Thyroid gland (tissue), 4 donors: ENCODE data around the gene SH3BGRL. TPM values are rescaled to one million over a fixed set of nuclear protein-coding genes. Genes with fewer than 3 reads are reported as not detected.

Source experiments
- DNase-seq, 2 donors: peaks; one replicate each; pipeline ENCODE4 v3.0.0-alpha.2; 2019
- H3K27ac ChIP-seq, 3 donors: fragments of 200-600 bp; sonication (generic); 1 replicate in 2 of 3; 2 replicates in 1 of 3; pipeline ENCODE4 v1.5.1; 2016 to 2019; ENCODE audit warnings: mild to moderate bottlenecking in 1 of 3, moderate library complexity in 1 of 3
- H3K27me3 ChIP-seq: fragments of 200-600 bp; sonication (generic); one replicate; pipeline ENCODE4 v1.5.1; 2019
- H3K36me3 ChIP-seq, 2 donors: fragments of 200-600 bp; sonication (generic); one replicate each; pipeline ENCODE4 v1.5.1; 2016 to 2019
- H3K4me1 ChIP-seq, 2 donors: fragments of 200-600 bp; sonication (generic); one replicate each; pipeline ENCODE4 v1.5.1; 2017 to 2019
- H3K4me3 ChIP-seq, 3 donors: fragments of 200-600 bp; sonication (generic); replicated peaks in 1 of 3; 1 replicate in 2 of 3; 2 replicates in 1 of 3; pipeline ENCODE4 v1.5.1; 2016; ENCODE audit warnings: mild to moderate bottlenecking in 1 of 3
- H3K9me3 ChIP-seq: fragments of 200-600 bp; sonication (generic); one replicate; pipeline ENCODE4 v1.5.1; 2017
- POLR2A ChIP-seq, 2 donors: fragments of 450-650 bp; IDR thresholded peaks; one replicate each; pipeline ENCODE4 v1.6.1; 2017; ENCODE audit warnings: antibody characterized with exemption in 2 of 2, mild to moderate bottlenecking in 2 of 2, moderate library complexity in 1 of 2
- WGBS, 2 donors: methylation state at CpG; one replicate each; pipeline ENCODE4 v1.1.5; 2017; 5-methylcytosine and 5-hydroxymethylcytosine counted together
- intact Hi-C: fragments of 100-400 bp; cut with DNase I; formaldehyde crosslinking; loops from one replicate; pipeline ENCODE4 v1.15.1; 2023
- total RNA-seq, 4 donors: library from RNA; depleted of rRNA; stranded (reverse); fragments of >200 nt; gene quantifications; one replicate each; pipeline ENCODE4 v1.2.3, GENCODE V29; 2016
- TF ChIP-seq, protein P1 (sequence below), 6 experiments: fragments of 200-600 bp in 3 of 6; fragments of 450-650 bp in 3 of 6; sonication (generic) in 3 of 6; IDR thresholded peaks; one replicate each; pipeline ENCODE4 v1.5.1; 2016 to 2019; ENCODE audit warnings: antibody characterized with exemption in 6 of 6, mild to moderate bottlenecking in 2 of 6, inconsistent platforms in 1 of 6, moderate library complexity in 1 of 6

SH3BGRL gene
- total RNA-seq, 4 donors from 2014 or later: 104 to 150 (median 123) TPM

GRCh38 chrX:81232218-81232617, 30.3 kb downstream of the SH3BGRL start:
- H3K27ac ChIP-seq: no peak overlapping the region
- intact Hi-C loops: no loop called here
- H3K4me3 ChIP-seq: no peak overlapping the region
- no peaks in the 10 kb centered on the region for H3K9me3 ChIP-seq
- H3K27me3 ChIP-seq: no peaks in the 10 kb centered on the region
- H3K4me1 ChIP-seq: no peaks in the 10 kb centered on the region
- no peaks in the 10 kb centered on the region for H3K36me3 ChIP-seq
- WGBS, 2 donors: 91% methylated on average over 1 of the region's 1 CpG
- no peak for DNase-seq
- TF ChIP-seq, protein P1, sequence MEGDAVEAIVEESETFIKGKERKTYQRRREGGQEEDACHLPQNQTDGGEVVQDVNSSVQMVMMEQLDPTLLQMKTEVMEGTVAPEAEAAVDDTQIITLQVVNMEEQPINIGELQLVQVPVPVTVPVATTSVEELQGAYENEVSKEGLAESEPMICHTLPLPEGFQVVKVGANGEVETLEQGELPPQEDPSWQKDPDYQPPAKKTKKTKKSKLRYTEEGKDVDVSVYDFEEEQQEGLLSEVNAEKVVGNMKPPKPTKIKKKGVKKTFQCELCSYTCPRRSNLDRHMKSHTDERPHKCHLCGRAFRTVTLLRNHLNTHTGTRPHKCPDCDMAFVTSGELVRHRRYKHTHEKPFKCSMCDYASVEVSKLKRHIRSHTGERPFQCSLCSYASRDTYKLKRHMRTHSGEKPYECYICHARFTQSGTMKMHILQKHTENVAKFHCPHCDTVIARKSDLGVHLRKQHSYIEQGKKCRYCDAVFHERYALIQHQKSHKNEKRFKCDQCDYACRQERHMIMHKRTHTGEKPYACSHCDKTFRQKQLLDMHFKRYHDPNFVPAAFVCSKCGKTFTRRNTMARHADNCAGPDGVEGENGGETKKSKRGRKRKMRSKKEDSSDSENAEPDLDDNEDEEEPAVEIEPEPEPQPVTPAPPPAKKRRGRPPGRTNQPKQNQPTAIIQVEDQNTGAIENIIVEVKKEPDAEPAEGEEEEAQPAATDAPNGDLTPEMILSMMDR (IDR thresholded peaks at IDR 0.05): no peak
- no peak for TF ChIP-seq POLR2A (IDR thresholded peaks at IDR 0.05)

DNA sequence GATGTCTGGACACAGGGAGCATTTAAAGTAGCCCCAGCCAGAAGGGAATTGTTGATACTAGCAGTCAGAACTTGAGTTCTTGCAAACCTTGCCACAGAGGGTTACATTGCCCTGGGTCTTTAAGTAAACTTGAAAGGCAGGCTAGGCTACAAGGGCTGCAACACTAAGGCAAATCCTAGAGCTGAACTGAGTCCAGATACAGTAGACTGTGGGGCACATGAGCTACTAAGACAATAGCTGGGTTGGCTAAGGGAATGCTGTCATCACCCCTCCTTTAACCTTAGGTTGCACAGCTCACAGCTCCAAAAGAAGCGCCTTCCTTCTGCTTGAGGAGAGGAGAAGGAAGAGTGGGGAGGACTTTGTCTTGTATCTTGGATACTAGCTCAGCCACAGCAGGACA, 35.6 kb downstream of the SH3BGRL start:
- no peak for DNase-seq
- H3K4me1 ChIP-seq: no peaks in the 10 kb centered on the region
- WGBS, 2 donors: 100% methylated on average over 1 of the region's 1 CpG; no CpG with 5 or more reads in 1 of the 2 donors
- H3K9me3 ChIP-seq: no peaks in the 10 kb centered on the region
- no peak overlapping the region for H3K27ac ChIP-seq
- H3K27me3 ChIP-seq: no peaks in the 10 kb centered on the region
- no peak overlapping the region for H3K4me3 ChIP-seq
- intact Hi-C loops: no loop called here
- no peaks in the 10 kb centered on the region for H3K36me3 ChIP-seq
- no peak for TF ChIP-seq POLR2A (IDR thresholded peaks at IDR 0.05)
- TF ChIP-seq, protein P1 (IDR thresholded peaks at IDR 0.05): no peak

DNA sequence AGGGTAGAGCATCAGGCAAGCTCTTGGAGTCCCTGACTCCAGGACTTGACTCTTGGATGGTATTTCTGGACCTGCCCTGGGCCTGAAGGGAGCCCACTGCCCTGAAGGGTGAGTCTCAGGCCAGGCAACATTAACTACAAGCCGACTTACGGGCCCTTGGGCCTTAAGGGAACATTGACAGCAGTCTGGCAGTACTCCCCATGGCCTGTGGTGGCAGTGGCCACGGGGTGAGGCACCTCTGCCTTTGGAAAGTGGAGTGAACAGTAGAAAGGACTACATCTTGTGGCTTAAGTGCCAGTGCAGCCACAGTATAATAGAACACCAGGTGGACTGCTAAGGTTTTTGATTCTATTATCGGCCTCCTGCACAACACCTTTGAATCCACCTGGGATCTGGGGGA, 36.3 kb downstream of the SH3BGRL start:
- H3K36me3 ChIP-seq: no peaks in the 10 kb centered on the region
- H3K27ac ChIP-seq: no peak overlapping the region
- no peaks in the 10 kb centered on the region for H3K27me3 ChIP-seq
- H3K9me3 ChIP-seq: no peaks in the 10 kb centered on the region
- DNase-seq: no peak
- TF ChIP-seq, protein P1 (IDR thresholded peaks at IDR 0.05): no peak
- no peak for TF ChIP-seq POLR2A (IDR thresholded peaks at IDR 0.05)
- H3K4me1 ChIP-seq: no peaks in the 10 kb centered on the region
- intact Hi-C loops: no loop called here
- 100% methylated on average over 1 of the region's 4 CpGs for WGBS, 2 donors
- no peak overlapping the region for H3K4me3 ChIP-seq

DNA sequence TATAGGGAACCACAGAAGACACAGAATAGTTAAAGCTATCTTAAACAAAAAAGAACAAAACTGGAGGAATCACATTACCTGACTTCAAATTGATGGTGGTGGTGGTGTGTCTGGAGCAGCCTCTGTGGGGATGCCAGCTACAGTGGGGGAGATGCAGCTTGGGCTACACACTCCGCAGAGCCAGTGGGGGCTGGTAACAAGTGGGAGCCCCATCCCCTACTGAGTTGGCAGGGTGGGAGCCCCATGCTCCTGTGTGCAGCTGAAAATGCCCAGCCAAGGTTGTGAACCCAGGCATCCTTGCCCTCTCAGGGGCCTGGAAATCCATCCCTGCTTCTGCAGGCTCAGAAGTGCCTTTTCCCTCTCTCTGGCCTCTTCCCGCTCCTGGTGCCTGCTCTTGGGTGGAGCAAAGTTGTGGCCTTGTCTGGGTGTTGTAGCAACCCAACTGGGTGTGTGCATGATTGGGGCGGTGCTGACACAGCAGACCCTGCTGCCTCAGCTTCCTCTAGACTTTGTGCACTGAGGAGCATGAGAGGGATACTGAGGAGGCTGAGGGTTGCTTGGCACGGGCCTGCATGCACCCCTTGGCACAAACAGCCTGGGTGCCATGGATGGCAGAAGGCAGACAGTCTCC, 38.9 kb downstream of the SH3BGRL start:
- no peak overlapping the region for H3K27ac ChIP-seq
- no peaks in the 10 kb centered on the region for H3K36me3 ChIP-seq
- no peaks in the 10 kb centered on the region for H3K27me3 ChIP-seq
- no peaks in the 10 kb centered on the region for H3K9me3 ChIP-seq
- H3K4me1 ChIP-seq: no peaks in the 10 kb centered on the region
- no peak overlapping the region for H3K4me3 ChIP-seq
- intact Hi-C loops: no loop called here
- WGBS, 2 donors: 94 to 100% methylated on average over 2 of the region's 4 CpGs
- TF ChIP-seq POLR2A (IDR thresholded peaks at IDR 0.05): no peak
- TF ChIP-seq, protein P1 (IDR thresholded peaks at IDR 0.05): no peak
- no peak for DNase-seq

DNA sequence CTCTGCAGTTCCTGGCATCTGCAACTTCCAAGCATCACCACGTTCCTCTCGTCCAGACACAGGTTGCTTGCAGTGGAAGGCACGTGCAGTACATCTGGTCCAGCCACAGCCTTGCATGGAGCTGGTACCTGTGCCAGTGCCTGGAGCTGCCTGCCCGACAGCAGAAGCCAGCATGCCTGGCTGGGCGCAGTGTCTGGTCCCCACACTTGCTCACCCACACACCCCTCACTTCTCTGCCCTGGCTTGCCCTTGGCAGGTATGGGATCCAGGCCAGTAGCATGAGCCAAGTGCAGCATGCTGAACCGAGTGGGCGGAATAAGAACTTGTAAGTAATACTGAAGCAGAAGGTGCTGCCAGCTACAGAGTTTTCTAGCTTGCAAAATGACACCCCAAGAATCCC, 39.9 kb downstream of the SH3BGRL start:
- TF ChIP-seq POLR2A (IDR thresholded peaks at IDR 0.05): no peak
- TF ChIP-seq, protein P1 (IDR thresholded peaks at IDR 0.05): no peak
- no peaks in the 10 kb centered on the region for H3K36me3 ChIP-seq
- intact Hi-C loops: no loop called here
- 94 to 100% methylated on average over 2 to 7 of the region's 7 CpGs for WGBS, 2 donors
- H3K4me3 ChIP-seq: no peak overlapping the region
- no peak overlapping the region for H3K27ac ChIP-seq
- no peaks in the 10 kb centered on the region for H3K4me1 ChIP-seq
- no peak for DNase-seq
- no peaks in the 10 kb centered on the region for H3K27me3 ChIP-seq
- H3K9me3 ChIP-seq: no peaks in the 10 kb centered on the region
